ENCODE results near the gene HMCN2. TPM values are rescaled to one million over a fixed set of nuclear protein-coding genes. Genes with fewer than 3 reads are reported as not detected.

Gene HMCN2
- total and polyA plus RNA-seq, 2 donors (not counting 3 experiments of a cell fraction or from before 2014, with no cell fraction given) = 0.04 to 0.24 TPM

DNA sequence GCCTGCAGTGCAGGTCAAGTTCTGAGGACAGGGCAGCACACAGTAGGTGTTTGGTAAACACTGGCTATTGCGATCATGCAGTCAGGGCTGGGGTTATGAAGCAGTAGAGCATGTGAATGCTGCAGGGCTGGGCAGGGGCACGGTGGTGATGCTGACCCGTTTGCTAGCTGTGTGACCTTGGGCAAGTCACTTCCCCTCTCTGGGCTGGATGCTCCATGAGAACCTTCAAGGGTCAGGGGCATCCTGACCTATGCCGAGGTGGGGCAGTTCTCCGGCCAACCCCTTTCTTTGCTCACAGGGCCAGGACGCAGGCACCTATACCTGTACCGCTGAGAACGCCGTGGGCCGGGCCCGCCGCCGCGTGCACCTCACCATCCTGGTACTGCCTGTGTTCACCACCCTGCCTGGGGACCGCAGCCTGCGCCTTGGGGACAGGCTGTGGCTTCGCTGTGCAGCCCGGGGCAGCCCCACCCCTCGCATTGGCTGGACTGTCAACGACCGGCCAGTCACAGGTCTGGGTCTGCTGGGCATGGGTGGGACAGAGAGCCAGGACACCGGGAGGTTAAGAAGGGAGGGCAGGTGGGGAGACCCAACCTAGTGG, 140.2 kb downstream of the HMCN2 start:
- Histone ChIP-seq H3K9ac (replicated peaks; ENCODE audit: extremely low read depth, insufficient read depth, low read length) (no peak overlapping the region), H3K9me3 (replicated peaks; ENCODE audit: control insufficient read depth, insufficient read depth, low read length) (no peaks in the 10 kb centered on the region), H3K4me1 (ENCODE audit: control insufficient read depth, extremely low read depth, insufficient read depth, low read length) (no peaks in the 10 kb centered on the region), H3K36me3 (ENCODE audit: control insufficient read depth in 2 of 2, extremely low read depth in 1 of 2, insufficient read depth in 2 of 2, low read length in 2 of 2) (no peaks in the 10 kb centered on the region), H4K20me1 (replicated peaks; ENCODE audit: control insufficient read depth, extremely low read depth, insufficient read depth, low read length) (no peaks in the 10 kb centered on the region), H3K27me3 (ENCODE audit: control insufficient read depth in 2 of 2, insufficient read depth in 2 of 2, low read length in 2 of 2) (no peaks in the 10 kb centered on the region), H3K9me1 (replicated peaks; ENCODE audit: control insufficient read depth, extremely low read depth, insufficient read depth, low read length) (no peaks in the 10 kb centered on the region), H3K4me2 (ENCODE audit: insufficient read depth, low read length) (no peak overlapping the region), H3K4me3 (replicated peaks in 1 of 3; ENCODE audit: insufficient read depth in 1 of 3, low read depth in 1 of 3, low read length in 3 of 3) (no peak overlapping the region), H3K79me2 (ENCODE audit: control insufficient read depth, insufficient read depth, low read length) (no peaks in the 10 kb centered on the region), H3K27ac (ENCODE audit: insufficient read depth, low read depth, low read length) (no peak overlapping the region), H2AFZ (ENCODE audit: low read depth, low read length) (no peak overlapping the region)
- intact Hi-C loops (cut with micrococcal nuclease) = no loop called here
- dilution Hi-C loops (cut with MboI; ENCODE audit: extremely low pct_ligation_motif_present, low sequenced_read_pairs) = no loop called here
- no peak for FAIRE-seq
- ChIA-PET POLR2A (no interaction called here), CTCF (no interaction called here)
- no peak for TF ChIP-seq POLR2A (IDR thresholded peaks at IDR 0.05; ENCODE audit: low read depth, low read length)
- TF ChIP-seq FOS (IDR thresholded peaks at IDR 0.05; ENCODE audit: borderline replicate concordance, insufficient read depth, low read length) = no peak
- TF ChIP-seq JUN (IDR thresholded peaks at IDR 0.05; ENCODE audit: borderline replicate concordance, insufficient read depth, insufficient read length, low read depth) = no peak
- TF ChIP-seq MYC (IDR thresholded peaks at IDR 0.05; ENCODE audit: low read depth, low read length) = no peak
- no peak for TF ChIP-seq EZH2 (IDR thresholded peaks at IDR 0.05; ENCODE audit: borderline replicate concordance, low read depth, low read length, severe bottlenecking)
- TF ChIP-seq, protein P1, sequence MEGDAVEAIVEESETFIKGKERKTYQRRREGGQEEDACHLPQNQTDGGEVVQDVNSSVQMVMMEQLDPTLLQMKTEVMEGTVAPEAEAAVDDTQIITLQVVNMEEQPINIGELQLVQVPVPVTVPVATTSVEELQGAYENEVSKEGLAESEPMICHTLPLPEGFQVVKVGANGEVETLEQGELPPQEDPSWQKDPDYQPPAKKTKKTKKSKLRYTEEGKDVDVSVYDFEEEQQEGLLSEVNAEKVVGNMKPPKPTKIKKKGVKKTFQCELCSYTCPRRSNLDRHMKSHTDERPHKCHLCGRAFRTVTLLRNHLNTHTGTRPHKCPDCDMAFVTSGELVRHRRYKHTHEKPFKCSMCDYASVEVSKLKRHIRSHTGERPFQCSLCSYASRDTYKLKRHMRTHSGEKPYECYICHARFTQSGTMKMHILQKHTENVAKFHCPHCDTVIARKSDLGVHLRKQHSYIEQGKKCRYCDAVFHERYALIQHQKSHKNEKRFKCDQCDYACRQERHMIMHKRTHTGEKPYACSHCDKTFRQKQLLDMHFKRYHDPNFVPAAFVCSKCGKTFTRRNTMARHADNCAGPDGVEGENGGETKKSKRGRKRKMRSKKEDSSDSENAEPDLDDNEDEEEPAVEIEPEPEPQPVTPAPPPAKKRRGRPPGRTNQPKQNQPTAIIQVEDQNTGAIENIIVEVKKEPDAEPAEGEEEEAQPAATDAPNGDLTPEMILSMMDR (IDR thresholded peaks at IDR 0.05; ENCODE audit: extremely low read depth in 1 of 2, insufficient read depth in 1 of 2, low read depth in 1 of 2, low read length in 2 of 2) = no peak
- DNase-seq (ENCODE audit: low read depth, low spot score) = no peak
- BruUV-seq (replicated peaks) = no TSS peak
